Small intestine (tissue), 7 donors: ENCODE data around the gene PPP1R9B. TPM values are rescaled to one million over a fixed set of nuclear protein-coding genes. Genes with fewer than 3 reads are reported as not detected.

Experiments
- DNase-seq, 2 donors: peaks; one replicate each; pipeline versions ENCODE4 v3.0.0 to v3.0.0-alpha.2; 2013
- FAIRE-seq: peaks from 2 replicates; lab custom pipeline; 2012; peaks lifted over from hg19 to GRCh38; lab: Jason Lieb, UNC
- H3K27ac ChIP-seq, 3 donors: one replicate each; pipeline ENCODE4 v1.5.1; 2013; ENCODE audit warnings: low read length in 2 of 3, mild to moderate bottlenecking in 2 of 3, control low read depth in 1 of 3, inconsistent platforms in 1 of 3, low read depth in 1 of 3, moderate library complexity in 1 of 3
- H3K27me3 ChIP-seq, 3 donors: one replicate each; pipeline ENCODE4 v1.6.1; 2013; ENCODE audit warnings: low read length in 3 of 3, inconsistent platforms in 1 of 3; ENCODE audit not compliant: control insufficient read depth in 3 of 3, insufficient read depth in 3 of 3
- H3K36me3 ChIP-seq, 3 donors: one replicate each; pipeline ENCODE4 v1.6.1; 2013; ENCODE audit warnings: low read length in 3 of 3, inconsistent platforms in 1 of 3, low read depth in 1 of 3, mild to moderate bottlenecking in 1 of 3, moderate library complexity in 1 of 3; ENCODE audit not compliant: control insufficient read depth in 3 of 3, insufficient read depth in 2 of 3
- H3K4me1 ChIP-seq, 3 donors: one replicate each; pipeline ENCODE4 v1.6.1; 2013; ENCODE audit warnings: low read length in 2 of 3, inconsistent platforms in 1 of 3, low read depth in 1 of 3, mild to moderate bottlenecking in 1 of 3, moderate library complexity in 1 of 3; ENCODE audit not compliant: control insufficient read depth in 3 of 3, insufficient read depth in 2 of 3
- H3K4me3 ChIP-seq, 3 donors: one replicate each; pipeline ENCODE4 v1.5.1; 2013; ENCODE audit warnings: low read length in 3 of 3, control low read depth in 1 of 3, inconsistent platforms in 1 of 3, low read depth in 1 of 3, mild to moderate bottlenecking in 1 of 3, moderate library complexity in 1 of 3
- H3K9me3 ChIP-seq, 2 donors: one replicate each; pipeline ENCODE4 v1.6.1; 2013; ENCODE audit warnings: low read depth in 1 of 2, low read length in 1 of 2; ENCODE audit not compliant: control insufficient read depth in 2 of 2, insufficient read depth in 1 of 2
- WGBS, 3 donors: extraction: QIAGEN DNeasy Blood & Tissue Kit; methylation state at CpG; one replicate each; pipeline ENCODE4 v1.1.7; 2013; 5-methylcytosine and 5-hydroxymethylcytosine counted together
- polyA plus RNA-seq, 4 donors: library from polyadenylated mRNA; stranded (reverse) in 3 of 4; unstranded in 1 of 4; fragments of 200-250 nt in 3 of 4; fragments of 120-200 nt in 1 of 4; gene quantifications; one replicate each; pipeline versions ENCODE4 v1.2.1 to v1.2.3, GENCODE V29; 2013
- donor health status: healthy with polysubstance abuse.
- donor health status: control.
- donor health status: control.
- donor health status: Bipolar disorder and iron deficiency.
- donor health status: healthy.

The PPP1R9B gene
- polyA plus RNA-seq, 4 donors: 14.1 to 31.8 (median 21.6) TPM

DNA sequence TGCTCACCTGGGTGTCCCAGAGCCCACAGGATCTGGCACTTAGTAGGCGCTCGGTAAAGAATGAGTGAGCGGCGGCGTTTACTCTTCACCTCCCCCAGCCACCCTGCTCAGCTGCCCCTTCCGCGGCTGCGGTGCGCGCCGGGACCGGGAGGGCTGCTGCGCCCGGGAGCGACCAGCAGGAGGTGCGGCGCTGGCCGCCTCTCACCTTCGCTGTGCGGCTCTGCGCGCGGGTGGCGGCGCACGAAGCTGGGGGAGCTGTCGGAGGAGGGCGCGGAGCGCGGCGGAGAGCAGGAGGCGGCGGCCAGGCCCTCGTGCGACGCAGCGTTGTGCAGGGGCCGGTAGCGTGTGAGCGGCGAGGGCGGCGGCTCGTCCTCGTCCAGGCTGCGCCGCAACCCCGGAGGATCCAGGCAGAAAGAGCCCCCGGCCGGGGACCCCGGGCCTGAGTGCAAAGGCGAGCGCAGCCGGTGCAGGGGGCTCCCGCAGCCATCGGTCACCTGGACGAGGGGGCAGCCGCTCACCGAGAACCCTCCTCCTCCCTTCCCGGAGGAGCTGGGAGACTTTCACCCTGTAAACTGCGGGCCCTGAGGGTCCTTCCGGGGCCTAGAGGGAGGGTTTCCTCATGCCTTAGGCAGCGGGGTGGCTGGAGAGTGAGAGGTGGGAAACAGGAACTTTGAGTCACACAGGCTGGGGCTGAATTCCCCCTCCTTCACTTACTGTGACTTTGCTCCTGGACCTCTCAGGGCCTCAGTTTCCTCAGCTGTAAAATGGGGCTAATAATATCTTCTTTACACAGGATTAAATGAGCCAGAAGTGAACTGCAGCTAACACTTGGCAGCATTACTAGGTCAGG lies 33.0 kb downstream of the PPP1R9B start:
- no peak overlapping the region for H3K4me3 ChIP-seq
- H3K27me3 ChIP-seq: peaks cover 0 to 6% (median 2%) of the 10 kb centered on the region in 3 donors
- peaks cover 0 to 11% (median 0%) of the 10 kb centered on the region in 3 donors for H3K36me3 ChIP-seq
- no peaks in the 10 kb centered on the region for H3K9me3 ChIP-seq
- WGBS, 3 donors: 7 to 14% (median 10%) methylated on average over 30 to 64 of the region's 64 CpGs
- no peak overlapping the region for H3K27ac ChIP-seq
- H3K4me1 ChIP-seq: peaks cover 0 to 29% (median 0%) of the 10 kb centered on the region in 3 donors
- peak; percentile 55 to 89 for DNase-seq
- no peak for FAIRE-seq

DNA sequence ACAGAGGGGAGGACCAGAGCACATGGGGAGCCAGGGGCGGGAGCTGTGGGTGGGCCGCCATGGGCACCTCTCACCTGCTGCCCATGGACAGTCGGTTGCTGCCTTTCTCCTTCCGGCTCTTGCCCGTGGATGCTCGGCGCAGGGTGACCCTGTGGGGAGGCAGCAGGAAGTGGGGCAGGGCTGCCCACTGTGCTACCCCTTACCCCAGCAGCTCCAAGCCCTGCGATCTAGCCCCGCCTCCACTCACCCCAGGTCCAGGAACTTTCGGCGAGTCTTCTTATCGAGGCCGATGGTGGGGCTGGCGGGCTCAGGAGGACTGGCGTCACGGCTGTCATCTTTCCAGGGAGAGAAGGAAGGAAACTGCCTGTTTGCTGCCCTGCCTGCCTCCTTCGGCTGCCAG lies 34.7 kb downstream of the PPP1R9B start:
- Histone ChIP-seq H3K36me3 (peaks cover 0 to 24% (median 0%) of the 10 kb centered on the region in 3 donors), H3K4me1 (peaks cover 0 to 43% (median 0%) of the 10 kb centered on the region in 3 donors), H3K9me3 (no peaks in the 10 kb centered on the region), H3K27ac (no peak overlapping the region), H3K4me3 (no peak overlapping the region), H3K27me3 (peaks cover 0 to 6% (median 2%) of the 10 kb centered on the region in 3 donors)
- no peak for FAIRE-seq
- DNase-seq: no peak
- WGBS, 3 donors: 26 to 68% (median 28%) methylated on average over 17 of the region's 17 CpGs

GRCh38 chr17:50114849-50115357 lies 35.6 kb downstream of the PPP1R9B start:
- DNase-seq: peak; percentile 65 to 68
- Histone ChIP-seq H3K27ac (no peak overlapping the region), H3K27me3 (peaks cover 0 to 6% (median 2%) of the 10 kb centered on the region in 3 donors), H3K4me1 (peaks cover 0 to 43% (median 0%) of the 10 kb centered on the region in 3 donors), H3K9me3 (no peaks in the 10 kb centered on the region), H3K36me3 (peaks cover 0 to 32% (median 2%) of the 10 kb centered on the region in 3 donors), H3K4me3 (no peak overlapping the region)
- 2 to 19% (median 17%) methylated on average over 6 of the region's 6 CpGs for WGBS, 3 donors
- FAIRE-seq: no peak

GRCh38 chr17:50114401-50114800 lies 36.1 kb downstream of the PPP1R9B start:
- FAIRE-seq: no peak
- 74 to 80% (median 75%) methylated on average over 4 of the region's 4 CpGs for WGBS, 3 donors

DNA sequence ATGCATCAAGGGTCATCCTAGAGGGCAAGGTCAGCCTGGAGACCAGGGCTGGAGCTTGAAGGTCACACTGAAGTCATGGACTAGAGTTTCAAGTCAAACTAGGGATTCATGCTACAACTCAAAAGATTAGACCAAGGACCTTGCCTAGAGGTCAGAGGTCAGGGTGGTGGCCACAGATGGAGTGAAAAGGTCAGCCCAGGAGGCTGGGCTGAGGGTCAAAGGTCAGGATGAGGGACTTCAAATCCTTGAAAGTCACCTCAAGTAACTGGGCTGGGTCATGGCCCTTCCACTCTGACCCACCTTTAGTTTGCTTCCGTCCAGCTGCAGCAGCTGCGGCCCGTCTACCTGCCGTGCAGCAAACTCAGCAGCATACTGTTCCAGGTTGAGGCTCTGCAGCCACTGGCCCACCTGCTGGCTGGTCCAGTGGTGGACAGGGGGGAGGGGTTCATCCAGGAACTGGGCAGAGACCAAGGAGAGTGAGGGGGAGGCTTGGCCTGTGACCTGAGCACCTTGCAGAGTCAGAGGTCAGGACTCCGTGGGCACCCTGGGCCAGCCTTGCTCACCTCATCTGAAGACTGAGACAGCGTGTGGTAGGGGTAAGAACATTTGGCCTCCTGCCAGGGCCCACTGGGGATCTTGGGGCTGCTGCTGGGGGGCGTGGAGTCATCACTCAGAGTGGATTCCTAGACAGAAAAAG lies 36.7 kb downstream of the PPP1R9B start:
- Histone ChIP-seq H3K4me3 (no peak overlapping the region), H3K27ac (no peak overlapping the region), H3K36me3 (peaks cover 0 to 44% (median 9%) of the 10 kb centered on the region in 3 donors), H3K9me3 (no peaks in the 10 kb centered on the region), H3K4me1 (peaks cover 0 to 43% (median 0%) of the 10 kb centered on the region in 3 donors), H3K27me3 (peaks cover 0 to 6% (median 2%) of the 10 kb centered on the region in 3 donors)
- DNase-seq (no peak), FAIRE-seq (no peak)
- 57 to 73% (median 65%) methylated on average over 7 of the region's 7 CpGs for WGBS, 3 donors

More at GRCh38 chr17:50114401-50114800, 36.1 kb downstream of the PPP1R9B start:
- Histone ChIP-seq H3K9me3 (no peaks in the 10 kb centered on the region), H3K4me3 (no peak overlapping the region), H3K27me3 (peaks cover 0 to 6% (median 2%) of the 10 kb centered on the region in 3 donors), H3K36me3 (peaks cover 0 to 37% (median 3%) of the 10 kb centered on the region in 3 donors), H3K27ac (no peak overlapping the region), H3K4me1 (peaks cover 0 to 43% (median 0%) of the 10 kb centered on the region in 3 donors)
- DNase-seq: no peak

GRCh38 chr17:50112694-50113093 lies 37.8 kb downstream of the PPP1R9B start:
- Histone ChIP-seq H3K36me3 (peaks cover 0 to 54% (median 14%) of the 10 kb centered on the region in 3 donors), H3K4me1 (peaks cover 0 to 43% (median 0%) of the 10 kb centered on the region in 3 donors), H3K4me3 (no peak overlapping the region), H3K27me3 (peaks cover 0 to 2% (median 2%) of the 10 kb centered on the region in 3 donors), H3K27ac (peak overlapping the region in 1 of 3 donors; percentile 27), H3K9me3 (no peaks in the 10 kb centered on the region)
- FAIRE-seq (no peak), DNase-seq (peak in 1 of 2 donors; percentile 32)
- 19 to 66% (median 28%) methylated on average over 16 to 17 of the region's 17 CpGs for WGBS, 3 donors

- FAIRE-seq (no peak), DNase-seq (peak; percentile 39 to 40)
- H3K27me3 ChIP-seq: no peaks in the 10 kb centered on the region
- peak overlapping the region; percentile 17 to 71 (median 58) for H3K27ac ChIP-seq
- no peaks in the 10 kb centered on the region for H3K9me3 ChIP-seq
- peaks cover 0 to 37% (median 0%) of the 10 kb centered on the region in 3 donors for H3K4me1 ChIP-seq
- peaks cover 0 to 62% (median 16%) of the 10 kb centered on the region in 3 donors for H3K36me3 ChIP-seq
- H3K4me3 ChIP-seq: no peak overlapping the region
- 59 to 69% (median 67%) methylated on average over 14 of the region's 14 CpGs for WGBS, 3 donors
These were observed 38.5 kb downstream of the PPP1R9B start for GRCh38 chr17:50111673-50112655.
